ENCODE data around the gene PACRGL. TPM values are rescaled to one million over a fixed set of nuclear protein-coding genes. Genes with fewer than 3 reads are reported as not detected.
"Not testable (repeated sequence)": the region's sequence is repeated elsewhere in the genome, so short reads cannot be mapped to it uniquely, and the experiment has no call there.

PACRGL gene
- total RNA-seq, 1 donor from 2014 or later, result 8.2 TPM

GRCh38 chr4:20698382-20698781 lies 1.9 kb upstream of the PACRGL start:
- no peak for DNase-seq (ENCODE audit: missing footprints)
- intact Hi-C loops (cut with DNase I), result no loop called here
- no peak for ATAC-seq

GRCh38 chr4:20698820-20699219 lies 1.4 kb upstream of the PACRGL start:
- DNase-seq (ENCODE audit: missing footprints) (no peak), ATAC-seq (no peak)
- intact Hi-C loops (cut with DNase I), result no loop called here

- ATAC-seq (no peak), DNase-seq (ENCODE audit: missing footprints) (no peak)
- intact Hi-C loops (cut with DNase I), result no loop called here
These were observed 11.1 kb downstream of the PACRGL start for GRCh38 chr4:20711335-20711734.

GRCh38 chr4:20723019-20723418 lies 22.8 kb downstream of the PACRGL start:
- intact Hi-C loops (cut with DNase I), result no loop called here
- ATAC-seq (no peak), DNase-seq (ENCODE audit: missing footprints) (no peak)

GRCh38 chr4:20723463-20723862 lies 23.2 kb downstream of the PACRGL start:
- ATAC-seq, result no peak
- DNase-seq (ENCODE audit: missing footprints), result no peak
- intact Hi-C loops (cut with DNase I), result no loop called here

- DNase-seq (ENCODE audit: missing footprints), result no peak
- intact Hi-C loops (cut with DNase I), result no loop called here
- ATAC-seq, result no peak
These were observed 24.7 kb downstream of the PACRGL start for GRCh38 chr4:20724915-20725314.

GRCh38 chr4:20735931-20736330 lies 35.7 kb downstream of the PACRGL start:
- no peak for DNase-seq (ENCODE audit: missing footprints)
- no peak for ATAC-seq
- intact Hi-C loops (cut with DNase I), result no loop called here

- intact Hi-C loops (cut with DNase I); ATAC-seq; DNase-seq (ENCODE audit: missing footprints): not testable (repeated sequence)
These were observed 45.7 kb downstream of the PACRGL start for GRCh38 chr4:20746000-20746399.

GRCh38 chr4:20752641-20753040 lies 52.4 kb downstream of the PACRGL start:
- DNase-seq (ENCODE audit: missing footprints) (no peak), ATAC-seq (no peak)

GRCh38 chr4:20754036-20754435 lies 53.8 kb downstream of the PACRGL start:
- ATAC-seq (no peak), DNase-seq (ENCODE audit: missing footprints) (no peak)
- intact Hi-C loops (cut with DNase I), result no loop called here

More at GRCh38 chr4:20752641-20753040, 52.4 kb downstream of the PACRGL start:
- intact Hi-C loops (cut with DNase I), result no loop called here

GRCh38 chr4:20760053-20760452 lies 59.8 kb downstream of the PACRGL start:
- ATAC-seq, result no peak

GRCh38 chr4:20761382-20761781 lies 61.1 kb downstream of the PACRGL start:
- DNase-seq (ENCODE audit: missing footprints) (no peak), ATAC-seq (no peak)
- intact Hi-C loops (cut with DNase I), result no loop called here

More at GRCh38 chr4:20760053-20760452, 59.8 kb downstream of the PACRGL start:
- intact Hi-C loops (cut with DNase I), result no loop called here
- no peak for DNase-seq (ENCODE audit: missing footprints)

GRCh38 chr4:20761826-20762225 lies 61.6 kb downstream of the PACRGL start:
- no peak for ATAC-seq
- intact Hi-C loops (cut with DNase I), result no loop called here
- DNase-seq (ENCODE audit: missing footprints), result no peak

GRCh38 chr4:20764366-20764992 lies 64.2 kb downstream of the PACRGL start:
- intact Hi-C loops (cut with DNase I), result no loop called here
- ATAC-seq (no peak), DNase-seq (ENCODE audit: missing footprints) (no peak)

GRCh38 chr4:20773144-20773997 lies 73.1 kb downstream of the PACRGL start:
- DNase-seq (ENCODE audit: missing footprints) (no peak), ATAC-seq (no peak)
- intact Hi-C loops (cut with DNase I), result loop anchor here (5.0 to 10.0 kb wide), 2 partner anchors 359 to 991 kb away; no protein-coding TSS in a partner anchor

- intact Hi-C loops (cut with DNase I), result loop anchor here (10.0 kb wide), 1 partner anchor 986 kb away; no protein-coding TSS in a partner anchor
- no peak for ATAC-seq
These were observed 78.6 kb downstream of the PACRGL start for GRCh38 chr4:20778896-20779295.

GRCh38 chr4:20783134-20783533 lies 82.9 kb downstream of the PACRGL start:
- intact Hi-C loops (cut with DNase I); ATAC-seq: not testable (repeated sequence)

More at GRCh38 chr4:20778896-20779295, 78.6 kb downstream of the PACRGL start:
- no peak for DNase-seq (ENCODE audit: missing footprints)

GRCh38 chr4:20787940-20788665 lies 87.8 kb downstream of the PACRGL start:
- intact Hi-C loops (cut with DNase I), result no loop called here
- no peak for ATAC-seq
- no peak for DNase-seq (ENCODE audit: missing footprints)

More at GRCh38 chr4:20783134-20783533, 82.9 kb downstream of the PACRGL start:
- DNase-seq (ENCODE audit: missing footprints), result not testable (repeated sequence)

Measured in Right ventricle myocardium inferior (tissue), 1 donor.